ENCODE results near the gene TAOK1.
"Not testable (repeated sequence)": the region's sequence is repeated elsewhere in the genome, so short reads cannot be mapped to it uniquely, and the experiment has no call there.

The TAOK1 gene

DNA sequence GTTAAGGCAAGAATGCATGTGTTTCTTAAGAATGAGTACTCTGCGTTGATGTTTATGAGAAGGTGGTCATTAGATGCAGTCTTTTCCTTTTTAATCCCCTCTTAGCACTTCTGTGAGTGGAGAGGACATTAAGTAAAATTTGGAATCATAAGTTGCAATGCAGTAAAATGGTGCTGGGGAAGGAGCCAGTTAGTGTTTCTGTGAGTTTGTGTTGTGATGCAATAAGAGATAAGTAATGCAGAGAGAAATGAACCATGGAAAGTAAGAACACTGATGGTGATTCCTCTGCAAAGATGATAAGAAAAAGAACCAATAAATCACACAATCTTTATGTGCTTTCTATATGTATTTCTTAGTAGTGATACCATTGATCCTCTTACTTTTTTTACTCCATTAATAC lies 156.7 kb downstream of the TAOK1 start:
- peaks cover 42% of the 10 kb centered on the region for H3K36me3 ChIP-seq (ENCODE audit: insufficient read depth, low read length)
- no peak overlapping the region for H3K4me3 ChIP-seq (ENCODE audit: low read length)
- peaks cover 17% of the 10 kb centered on the region for H3K4me1 ChIP-seq (ENCODE audit: insufficient read depth, low read length)
- no peaks in the 10 kb centered on the region for H3K27me3 ChIP-seq (ENCODE audit: insufficient read depth, low read length)
- peaks cover 3% of the 10 kb centered on the region for H3K9me3 ChIP-seq (ENCODE audit: low read length)
- H2AFZ ChIP-seq (ENCODE audit: low read depth, low read length), result no peak overlapping the region

DNA sequence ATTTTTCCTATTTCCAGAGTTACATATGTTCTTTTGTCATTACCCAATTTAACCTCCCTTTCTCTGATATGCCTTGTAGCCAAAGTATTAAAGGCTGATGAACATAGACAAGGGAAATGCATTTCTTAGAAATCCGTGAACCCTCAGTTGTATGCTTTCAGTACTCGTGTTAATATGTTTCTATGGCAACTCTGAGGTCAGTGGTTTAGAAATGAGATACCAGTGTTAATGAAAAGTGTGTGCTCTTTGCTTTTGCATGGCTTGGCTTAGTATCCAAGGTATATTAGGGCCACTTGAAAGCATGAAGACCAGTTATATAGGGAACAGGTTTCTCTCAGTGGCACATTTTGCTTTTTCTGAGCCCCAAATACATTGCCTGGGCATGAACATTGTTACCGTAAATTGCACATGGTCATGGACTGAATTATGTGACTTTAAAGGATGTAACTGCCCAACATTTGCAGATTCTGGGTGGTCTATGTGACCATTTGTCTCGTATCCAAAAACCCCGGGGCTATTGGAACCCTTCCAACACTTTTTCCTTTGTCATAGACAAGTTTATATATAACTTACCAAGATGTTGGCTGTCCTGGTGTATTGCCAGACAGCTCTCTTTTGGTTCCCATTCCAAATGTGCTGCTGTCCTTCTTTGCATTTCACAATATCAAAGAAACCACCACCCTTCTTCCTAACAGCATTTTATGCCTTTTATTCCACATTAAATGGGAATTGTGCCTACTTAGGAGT lies 159.2 kb downstream of the TAOK1 start:
- H3K4me3 ChIP-seq (ENCODE audit: low read length), result no peak overlapping the region
- peaks cover 20% of the 10 kb centered on the region for H3K36me3 ChIP-seq (ENCODE audit: insufficient read depth, low read length)
- H3K9me3 ChIP-seq (ENCODE audit: low read length), result peaks cover 3% of the 10 kb centered on the region
- H2AFZ ChIP-seq (ENCODE audit: low read depth, low read length), result no peak overlapping the region
- H3K4me1 ChIP-seq (ENCODE audit: insufficient read depth, low read length), result peaks cover 17% of the 10 kb centered on the region
- H3K27me3 ChIP-seq (ENCODE audit: insufficient read depth, low read length), result no peaks in the 10 kb centered on the region

DNA sequence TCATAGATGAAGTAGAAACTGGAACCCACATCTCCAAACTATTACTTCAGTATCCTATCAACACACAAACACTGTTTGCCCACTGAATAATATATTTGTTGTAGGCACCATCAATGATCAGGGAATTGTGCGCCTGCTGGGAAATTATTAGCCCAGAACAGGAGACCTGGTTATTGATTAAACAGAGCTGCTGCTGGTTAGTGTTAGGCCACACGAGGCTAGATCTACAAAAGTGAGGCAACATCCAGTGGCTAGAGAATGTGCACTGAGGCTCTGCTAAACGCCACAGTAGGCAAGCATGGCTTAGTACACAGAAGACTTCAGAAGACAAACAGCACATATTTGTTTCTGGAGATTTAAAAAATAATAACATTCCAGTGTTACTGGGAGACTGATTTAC lies 165.7 kb downstream of the TAOK1 start:
- Histone ChIP-seq H3K4me1 (ENCODE audit: insufficient read depth, low read length) (no peaks in the 10 kb centered on the region), H3K27me3 (ENCODE audit: insufficient read depth, low read length) (no peaks in the 10 kb centered on the region), H3K9me3 (ENCODE audit: low read length) (peaks cover 3% of the 10 kb centered on the region), H3K36me3 (ENCODE audit: insufficient read depth, low read length) (peaks cover 3% of the 10 kb centered on the region), H3K4me3 (ENCODE audit: low read length) (no peak overlapping the region), H2AFZ (ENCODE audit: low read depth, low read length) (no peak overlapping the region)

- H3K4me3 ChIP-seq (ENCODE audit: low read length), result no peak overlapping the region
- no peak overlapping the region for H2AFZ ChIP-seq (ENCODE audit: low read depth, low read length)
- H3K36me3 ChIP-seq (ENCODE audit: insufficient read depth, low read length), result peaks cover 4% of the 10 kb centered on the region
- no peaks in the 10 kb centered on the region for H3K9me3 ChIP-seq (ENCODE audit: low read length)
- H3K27me3 ChIP-seq (ENCODE audit: insufficient read depth, low read length), result no peaks in the 10 kb centered on the region
- H3K4me1 ChIP-seq (ENCODE audit: insufficient read depth, low read length), result no peaks in the 10 kb centered on the region
Observed at GRCh38 chr17:29557085-29557738, 167.0 kb downstream of the TAOK1 start.

- H3K36me3 ChIP-seq (ENCODE audit: insufficient read depth, low read length), result peaks cover 4% of the 10 kb centered on the region
- no peaks in the 10 kb centered on the region for H3K27me3 ChIP-seq (ENCODE audit: insufficient read depth, low read length)
- no peak overlapping the region for H3K4me3 ChIP-seq (ENCODE audit: low read length)
- H3K9me3 ChIP-seq (ENCODE audit: low read length), result no peaks in the 10 kb centered on the region
- H3K4me1 ChIP-seq (ENCODE audit: insufficient read depth, low read length), result no peaks in the 10 kb centered on the region
- H2AFZ ChIP-seq (ENCODE audit: low read depth, low read length), result no peak overlapping the region
Observed at GRCh38 chr17:29557739-29558116, 167.6 kb downstream of the TAOK1 start.

DNA sequence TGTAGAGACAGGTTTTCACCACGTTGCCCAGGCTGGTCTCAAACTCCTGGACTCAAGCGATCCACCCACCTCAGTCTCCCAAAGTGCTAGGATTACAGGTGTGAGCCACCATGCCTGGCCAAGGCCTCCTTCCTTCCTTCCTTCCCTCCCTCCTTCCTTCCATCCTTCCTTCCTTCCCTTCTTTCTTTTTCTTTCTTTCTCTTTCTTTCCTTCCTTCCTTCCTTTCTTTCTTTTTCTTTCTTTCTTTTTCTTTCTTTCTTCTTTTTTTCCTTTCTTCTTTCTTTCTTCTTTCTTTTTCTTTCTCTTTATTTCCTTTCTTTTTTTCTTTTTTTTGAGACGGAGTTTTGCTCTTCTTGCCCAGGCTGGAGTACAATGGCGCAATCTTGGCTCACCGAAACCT lies 168.0 kb downstream of the TAOK1 start:
- not testable (repeated sequence) for H3K4me3 ChIP-seq (ENCODE audit: low read length); H3K4me1 ChIP-seq (ENCODE audit: insufficient read depth, low read length)

GRCh38 chr17:29559640-29560039 lies 169.5 kb downstream of the TAOK1 start:
- Histone ChIP-seq H3K36me3 (ENCODE audit: insufficient read depth, low read length) (peaks cover 8% of the 10 kb centered on the region), H2AFZ (ENCODE audit: low read depth, low read length) (no peak overlapping the region), H3K4me3 (ENCODE audit: low read length) (no peak overlapping the region), H3K4me1 (ENCODE audit: insufficient read depth, low read length) (no peaks in the 10 kb centered on the region), H3K9me3 (ENCODE audit: low read length) (no peaks in the 10 kb centered on the region), H3K27me3 (ENCODE audit: insufficient read depth, low read length) (no peaks in the 10 kb centered on the region)

More for the DNA sequence above, 168.0 kb downstream of the TAOK1 start:
- not testable (repeated sequence) for H3K27me3 ChIP-seq (ENCODE audit: insufficient read depth, low read length); H3K9me3 ChIP-seq (ENCODE audit: low read length); H3K36me3 ChIP-seq (ENCODE audit: insufficient read depth, low read length); H2AFZ ChIP-seq (ENCODE audit: low read depth, low read length)

DNA sequence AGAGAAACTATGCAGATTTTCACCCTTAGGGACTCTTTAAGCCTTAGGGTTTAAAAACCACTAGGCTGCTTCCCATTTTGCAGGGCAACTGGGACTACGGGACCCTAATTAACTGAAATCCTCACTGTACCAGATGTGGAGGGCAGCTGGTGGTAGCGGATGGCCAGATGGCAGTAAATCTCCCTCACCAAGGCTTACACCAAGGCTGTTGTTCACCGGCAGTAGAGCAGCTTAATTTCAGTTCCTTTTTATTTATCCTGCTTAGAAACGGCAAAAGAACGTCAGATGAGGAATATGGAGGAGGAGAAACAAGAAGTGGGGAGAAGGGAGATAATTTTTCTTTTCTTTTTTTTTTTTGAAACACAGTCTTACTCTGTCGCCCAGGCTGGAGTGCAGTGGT lies 170.2 kb downstream of the TAOK1 start:
- Histone ChIP-seq H3K27me3 (ENCODE audit: insufficient read depth, low read length) (no peaks in the 10 kb centered on the region), H3K9me3 (ENCODE audit: low read length) (no peaks in the 10 kb centered on the region), H2AFZ (ENCODE audit: low read depth, low read length) (no peak overlapping the region), H3K36me3 (ENCODE audit: insufficient read depth, low read length) (peaks cover 8% of the 10 kb centered on the region), H3K4me1 (ENCODE audit: insufficient read depth, low read length) (no peaks in the 10 kb centered on the region), H3K4me3 (ENCODE audit: low read length) (no peak overlapping the region)

- H3K36me3 ChIP-seq (ENCODE audit: insufficient read depth, low read length), result peaks cover 8% of the 10 kb centered on the region
- no peaks in the 10 kb centered on the region for H3K27me3 ChIP-seq (ENCODE audit: insufficient read depth, low read length)
- no peaks in the 10 kb centered on the region for H3K4me1 ChIP-seq (ENCODE audit: insufficient read depth, low read length)
- H3K9me3 ChIP-seq (ENCODE audit: low read length), result no peaks in the 10 kb centered on the region
- H2AFZ ChIP-seq (ENCODE audit: low read depth, low read length), result no peak overlapping the region
- H3K4me3 ChIP-seq (ENCODE audit: low read length), result no peak overlapping the region
Observed at GRCh38 chr17:29561554-29562517, 171.7 kb downstream of the TAOK1 start.

- H3K27me3 ChIP-seq (ENCODE audit: insufficient read depth, low read length), result no peaks in the 10 kb centered on the region
- no peaks in the 10 kb centered on the region for H3K9me3 ChIP-seq (ENCODE audit: low read length)
- H3K4me3 ChIP-seq (ENCODE audit: low read length), result no peak overlapping the region
Observed at GRCh38 chr17:29562615-29563014, 172.5 kb downstream of the TAOK1 start.

DNA sequence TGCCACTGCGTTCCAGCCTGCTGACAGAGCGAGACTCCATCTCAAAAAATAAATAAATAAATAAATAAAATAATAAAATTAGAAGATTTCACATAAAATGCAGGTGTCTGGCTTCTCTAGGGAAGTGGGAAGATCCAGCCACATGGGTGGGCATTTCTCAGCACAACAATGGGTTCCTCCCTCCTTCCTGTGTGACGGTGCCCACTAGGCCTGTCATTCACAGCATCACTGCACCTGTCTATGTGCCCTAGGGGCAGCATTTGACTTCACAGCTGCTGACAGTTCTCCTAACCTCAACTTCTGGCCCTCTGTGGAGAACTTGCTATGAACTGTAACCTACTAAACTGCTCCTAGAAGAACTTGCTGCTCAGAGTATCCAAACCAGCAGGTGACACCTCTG lies 173.7 kb downstream of the TAOK1 start:
- Histone ChIP-seq H3K27me3 (ENCODE audit: insufficient read depth, low read length) (no peaks in the 10 kb centered on the region), H3K36me3 (ENCODE audit: insufficient read depth, low read length) (peaks cover 8% of the 10 kb centered on the region), H3K4me3 (ENCODE audit: low read length) (no peak overlapping the region), H3K9me3 (ENCODE audit: low read length) (no peaks in the 10 kb centered on the region), H3K4me1 (ENCODE audit: insufficient read depth, low read length) (no peaks in the 10 kb centered on the region), H2AFZ (ENCODE audit: low read depth, low read length) (no peak overlapping the region)

More at GRCh38 chr17:29562615-29563014, 172.5 kb downstream of the TAOK1 start:
- Histone ChIP-seq H3K36me3 (ENCODE audit: insufficient read depth, low read length) (peaks cover 8% of the 10 kb centered on the region), H2AFZ (ENCODE audit: low read depth, low read length) (no peak overlapping the region), H3K4me1 (ENCODE audit: insufficient read depth, low read length) (no peaks in the 10 kb centered on the region)

DNA sequence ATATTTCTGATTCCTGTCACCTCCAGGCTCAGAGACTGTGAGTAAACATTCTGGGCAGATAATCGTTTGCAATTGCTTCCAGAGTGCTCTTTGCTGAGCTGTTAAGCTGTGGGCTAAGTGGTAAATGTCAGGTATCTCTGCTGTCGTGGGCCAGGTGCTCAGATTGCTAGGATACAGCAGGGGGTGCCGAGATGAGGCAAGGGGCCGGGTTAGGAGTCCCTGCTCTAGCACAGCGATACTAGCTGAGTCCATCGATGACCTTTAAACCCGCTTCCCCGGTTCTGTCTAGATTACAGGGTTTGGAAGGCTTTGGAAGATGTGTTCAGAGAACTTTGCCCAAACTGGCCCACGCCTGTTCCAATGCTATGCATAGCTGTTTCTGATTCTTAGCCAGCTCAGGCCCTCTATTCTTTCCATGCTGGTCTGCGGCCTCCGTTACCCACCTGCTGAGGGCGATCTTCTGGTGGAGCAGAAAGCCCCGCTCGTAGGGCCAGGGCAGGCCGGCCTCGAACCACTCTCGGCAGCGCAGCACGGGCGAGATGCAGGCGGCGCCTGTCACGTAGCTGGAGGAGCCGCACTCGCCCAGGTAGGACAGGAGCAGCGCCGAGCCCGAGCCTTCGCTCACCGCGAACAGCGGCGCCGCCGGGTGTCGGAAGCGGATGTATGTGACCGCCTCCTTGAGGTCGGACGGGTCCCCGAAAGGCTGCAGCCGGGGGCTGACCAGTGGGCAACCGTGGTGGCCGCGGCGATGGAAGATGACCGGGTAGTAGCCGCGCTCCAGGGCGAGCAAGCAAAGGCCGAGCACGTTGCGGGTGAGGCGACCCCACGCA lies 175.7 kb downstream of the TAOK1 start:
- Histone ChIP-seq H3K9me3 (ENCODE audit: low read length) (no peaks in the 10 kb centered on the region), H3K36me3 (ENCODE audit: insufficient read depth, low read length) (peaks cover 8% of the 10 kb centered on the region), H3K27me3 (ENCODE audit: insufficient read depth, low read length) (no peaks in the 10 kb centered on the region), H3K4me1 (ENCODE audit: insufficient read depth, low read length) (peaks cover 8% of the 10 kb centered on the region), H2AFZ (ENCODE audit: low read depth, low read length) (peak overlapping the region; percentile 83), H3K4me3 (ENCODE audit: low read length) (peak overlapping the region; percentile 84)
